ENCODE results near the gene MMP21.

MMP21 gene, protein sequence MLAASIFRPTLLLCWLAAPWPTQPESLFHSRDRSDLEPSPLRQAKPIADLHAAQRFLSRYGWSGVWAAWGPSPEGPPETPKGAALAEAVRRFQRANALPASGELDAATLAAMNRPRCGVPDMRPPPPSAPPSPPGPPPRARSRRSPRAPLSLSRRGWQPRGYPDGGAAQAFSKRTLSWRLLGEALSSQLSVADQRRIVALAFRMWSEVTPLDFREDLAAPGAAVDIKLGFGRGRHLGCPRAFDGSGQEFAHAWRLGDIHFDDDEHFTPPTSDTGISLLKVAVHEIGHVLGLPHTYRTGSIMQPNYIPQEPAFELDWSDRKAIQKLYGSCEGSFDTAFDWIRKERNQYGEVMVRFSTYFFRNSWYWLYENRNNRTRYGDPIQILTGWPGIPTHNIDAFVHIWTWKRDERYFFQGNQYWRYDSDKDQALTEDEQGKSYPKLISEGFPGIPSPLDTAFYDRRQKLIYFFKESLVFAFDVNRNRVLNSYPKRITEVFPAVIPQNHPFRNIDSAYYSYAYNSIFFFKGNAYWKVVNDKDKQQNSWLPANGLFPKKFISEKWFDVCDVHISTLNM

DNA sequence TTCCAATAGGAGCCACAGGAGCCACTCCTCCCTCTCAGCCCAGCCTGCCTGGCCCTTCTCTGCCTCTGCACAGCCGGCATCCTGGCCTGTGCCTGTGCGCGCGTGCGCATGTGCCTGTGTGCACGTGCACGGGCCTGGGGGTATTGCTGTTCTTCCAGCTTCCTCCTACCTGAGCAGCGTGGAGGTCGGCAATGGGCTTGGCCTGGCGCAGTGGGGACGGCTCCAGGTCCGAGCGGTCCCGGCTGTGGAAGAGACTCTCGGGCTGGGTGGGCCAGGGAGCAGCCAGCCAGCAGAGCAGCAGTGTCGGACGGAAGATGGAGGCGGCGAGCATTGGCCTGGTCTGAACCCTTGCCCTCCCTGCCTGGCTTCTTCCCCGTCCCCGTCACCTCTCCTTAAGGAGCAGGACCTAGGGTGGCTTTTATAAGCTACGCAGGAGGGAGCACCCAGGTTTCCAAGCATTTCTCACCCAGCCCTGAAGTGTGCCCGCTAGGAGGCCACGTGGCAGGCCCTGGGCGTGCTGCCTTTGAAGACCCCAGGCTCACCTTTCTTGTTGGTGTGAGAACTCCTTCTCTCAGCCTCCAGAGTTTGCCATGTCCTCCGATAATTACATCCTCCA is at the start of gene MMP21:
Gene MMP21, minus strand, starts transcription at position 331 of the 616 bp plus-strand sequence. Its CDS starts 0 bp downstream, at position 331.
- DNase-seq: no peak

DNA sequence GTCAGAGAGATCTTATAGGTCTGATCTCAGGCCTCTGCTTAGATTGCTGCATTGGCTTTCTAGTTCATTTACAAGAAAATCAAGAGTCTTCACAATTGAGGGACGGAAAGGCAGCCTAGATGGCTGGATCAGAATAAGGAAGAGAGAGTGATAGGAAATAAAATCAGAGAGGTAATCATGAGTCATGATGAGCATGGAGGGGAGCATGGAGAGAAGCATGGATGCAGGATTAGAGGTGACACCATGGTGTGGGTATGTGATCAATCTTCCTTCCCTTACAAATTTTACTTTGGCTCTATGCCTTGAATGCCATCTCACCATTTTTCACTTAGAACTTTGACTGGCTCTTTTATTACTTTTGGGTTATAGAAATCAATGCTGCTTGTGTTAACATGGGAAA is 49.1 kb upstream of the MMP21 start:
- no peak for DNase-seq

DNA sequence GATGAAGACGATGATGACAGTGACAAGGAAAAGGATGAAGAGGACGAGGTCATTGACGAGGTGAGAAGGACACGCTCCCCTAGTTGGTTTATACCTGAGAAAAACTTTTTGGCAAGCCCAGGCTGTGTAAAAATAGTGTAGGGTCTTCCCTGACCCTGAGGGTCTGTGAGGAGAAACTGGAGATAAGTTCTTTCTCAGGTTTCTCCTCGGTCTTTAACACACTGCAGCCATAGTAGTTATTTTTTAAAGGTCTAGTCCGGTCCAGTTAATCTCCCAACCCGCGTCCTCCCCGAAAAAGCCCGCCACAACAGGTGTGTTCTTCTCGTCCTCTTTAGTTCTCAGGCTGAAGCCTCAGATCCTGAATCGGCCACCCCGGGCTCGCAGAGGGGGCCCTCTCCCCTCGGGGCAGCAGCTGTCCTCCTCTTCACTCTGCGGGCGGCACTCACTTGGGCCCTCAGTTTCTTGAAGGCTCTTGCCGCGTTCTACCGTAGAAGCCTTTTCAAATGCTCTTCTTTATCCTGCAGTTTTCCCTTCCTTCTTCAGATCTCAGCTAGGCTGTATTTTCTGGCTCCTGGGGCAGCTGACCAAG is 48.1 kb upstream of the MMP21 start:
- no peak for DNase-seq

DNA sequence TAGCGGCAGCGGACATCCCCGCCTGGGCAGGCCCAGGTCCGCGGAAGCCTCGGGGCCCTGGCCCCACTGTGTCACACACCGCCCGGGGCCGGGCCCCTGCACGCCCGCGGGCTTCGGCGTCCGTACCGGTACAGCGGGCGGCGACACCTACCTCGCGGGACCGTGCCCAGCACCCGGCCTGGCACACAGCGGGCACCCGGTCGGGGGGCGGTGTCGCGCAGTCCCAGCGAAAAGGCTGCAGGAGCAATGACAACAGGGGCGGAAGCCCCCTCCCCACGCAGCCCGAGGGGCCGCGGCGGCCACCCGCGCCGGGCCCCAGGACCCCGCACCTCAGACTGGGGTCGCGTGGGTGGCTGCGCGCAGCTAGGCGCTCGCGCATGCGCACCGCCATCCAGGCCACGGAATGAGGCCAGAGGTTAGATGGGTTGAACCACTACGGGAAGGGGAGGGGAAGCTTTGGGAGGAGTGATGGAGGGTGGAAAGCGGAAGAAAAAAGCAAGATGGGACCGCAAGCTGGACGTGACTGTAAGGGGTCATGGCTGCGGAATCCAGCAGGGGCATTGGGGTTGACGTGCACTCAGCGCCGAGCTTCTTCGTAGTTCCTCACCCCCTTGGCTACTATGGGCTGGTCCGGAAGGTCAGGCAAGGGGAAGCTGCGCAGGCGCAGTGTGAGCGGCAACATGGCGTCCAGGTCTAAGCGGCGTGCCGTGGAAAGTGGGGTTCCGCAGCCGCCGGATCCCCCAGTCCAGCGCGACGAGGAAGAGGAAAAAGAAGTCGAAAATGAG is 47.4 kb upstream of the MMP21 start, which contains the start of the genes BCCIP and UROS:
Gene BCCIP, plus strand, starts transcription at position 669 of the 785 bp plus-strand sequence. Its CDS starts 12 bp downstream, at position 681.
Gene UROS, minus strand, starts transcription at position 381 of the 785 bp plus-strand sequence. CDS start 6,759 bp downstream, outside the sequence.
- peak; percentile 66 for DNase-seq

DNA sequence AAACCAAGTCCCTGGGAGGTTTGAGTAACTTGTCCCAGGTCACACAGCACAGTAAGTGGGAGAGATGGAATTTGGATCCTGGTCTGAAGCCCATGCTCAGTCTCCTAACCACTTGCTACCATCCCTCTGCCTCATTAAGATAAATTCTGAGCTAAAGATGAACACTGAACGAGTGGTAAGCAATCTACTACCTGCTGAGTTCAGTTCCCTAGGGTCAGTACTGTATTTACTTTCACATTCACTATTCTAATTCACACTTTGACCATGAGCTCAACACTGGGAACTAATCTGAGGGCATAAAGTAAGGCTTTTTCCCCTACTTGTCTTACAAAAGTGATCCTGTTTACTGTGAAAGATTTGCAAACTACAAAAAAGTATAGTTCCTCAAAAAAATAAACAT is 45.1 kb upstream of the MMP21 start:
- no peak for DNase-seq

DNA sequence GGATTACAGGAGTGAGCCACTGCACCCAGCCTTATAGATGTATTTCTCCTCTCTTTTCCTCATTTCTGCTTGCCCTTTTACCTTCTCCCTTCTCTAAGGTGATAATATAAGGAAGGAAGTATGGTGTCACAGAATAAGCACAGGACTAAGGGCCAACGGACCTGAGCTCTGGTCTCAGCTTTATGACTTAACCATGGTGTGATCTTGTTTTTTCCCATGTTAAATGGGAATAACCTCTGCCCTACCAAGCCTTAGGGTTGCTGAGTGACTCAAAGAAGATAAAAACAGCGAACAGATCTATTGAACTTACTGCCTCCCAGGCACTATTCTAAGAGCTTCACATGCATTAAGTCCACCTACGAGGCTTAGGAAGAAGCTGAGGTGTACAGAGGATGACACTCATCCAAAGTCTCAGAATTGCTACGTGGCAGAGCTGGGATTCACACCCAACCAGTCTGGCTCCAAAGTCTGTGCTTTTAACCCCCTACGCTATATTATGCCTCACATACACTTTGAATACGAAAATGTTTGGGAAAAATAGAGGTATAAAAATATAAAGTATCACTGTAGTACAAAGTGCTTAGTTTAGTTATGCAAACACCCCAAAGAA is 41.8 kb upstream of the MMP21 start:
- DNase-seq: no peak

DNA sequence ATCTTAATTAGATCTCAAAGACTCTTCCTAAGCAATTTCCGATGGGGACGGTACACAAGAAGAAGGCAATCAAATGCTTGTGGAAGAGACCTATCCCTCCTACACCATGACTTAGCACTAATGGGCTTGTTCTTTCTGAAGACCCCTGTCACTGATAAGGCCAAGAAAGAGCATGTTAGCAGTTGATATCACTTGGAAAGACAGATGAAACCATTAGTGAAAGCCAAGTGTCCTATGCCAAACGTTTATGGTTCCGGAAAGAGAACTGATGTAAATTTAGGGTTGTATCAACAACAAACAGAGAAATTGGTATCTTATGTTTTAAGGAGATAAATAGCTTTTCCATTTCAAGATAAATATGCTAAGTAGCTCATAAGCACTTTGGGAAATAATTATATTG is 40.9 kb upstream of the MMP21 start:
- no peak for DNase-seq

DNA sequence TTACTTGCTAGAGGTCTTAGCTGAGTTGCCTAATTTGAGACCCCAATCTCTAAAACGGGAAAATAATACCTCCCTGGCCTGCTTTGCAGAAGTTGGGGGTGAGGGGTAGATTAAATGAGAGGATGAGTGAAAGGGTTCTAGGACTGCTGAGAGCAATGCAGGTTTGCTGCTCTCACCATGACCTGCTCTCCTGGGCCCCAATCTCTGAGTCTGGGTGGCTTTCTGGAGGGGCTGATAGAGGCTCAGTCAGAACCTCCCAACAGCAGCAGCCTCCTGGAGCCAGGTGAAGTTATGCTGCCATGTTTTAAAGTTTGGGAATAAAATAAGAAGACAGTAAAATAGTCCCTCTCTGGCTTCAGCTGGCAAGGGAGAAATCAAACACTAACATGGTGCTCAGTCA is 40.1 kb upstream of the MMP21 start:
- DNase-seq: no peak

DNA sequence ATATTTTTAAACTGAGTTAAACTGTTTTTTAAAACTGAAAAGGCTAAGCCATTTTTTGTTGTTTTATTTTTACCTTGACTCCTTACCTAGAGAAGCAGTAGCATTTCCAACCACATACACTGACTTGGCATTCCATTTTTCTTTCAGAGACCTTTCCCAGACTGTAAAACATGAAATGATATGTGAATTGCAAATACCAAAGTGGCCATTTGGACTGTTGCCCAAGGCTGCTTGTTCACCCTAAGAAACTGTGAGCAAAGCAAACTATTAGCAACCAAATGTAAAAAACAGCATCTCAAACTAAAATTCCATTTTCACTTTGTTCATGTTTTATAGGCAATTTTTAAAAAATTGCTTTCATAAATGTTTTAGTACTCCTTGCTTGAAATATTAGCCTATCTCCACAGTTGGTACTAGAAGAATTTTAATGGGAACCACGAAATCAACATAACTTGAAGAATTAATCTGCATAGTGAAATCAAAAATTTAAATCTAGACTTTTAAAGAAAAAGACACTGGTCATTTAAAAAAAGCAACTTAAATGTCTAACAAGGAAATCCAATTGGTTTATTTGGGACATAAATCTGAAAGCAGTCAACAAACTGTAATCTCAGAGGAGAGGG is 36.6 kb upstream of the MMP21 start:
- DNase-seq: no peak

DNA sequence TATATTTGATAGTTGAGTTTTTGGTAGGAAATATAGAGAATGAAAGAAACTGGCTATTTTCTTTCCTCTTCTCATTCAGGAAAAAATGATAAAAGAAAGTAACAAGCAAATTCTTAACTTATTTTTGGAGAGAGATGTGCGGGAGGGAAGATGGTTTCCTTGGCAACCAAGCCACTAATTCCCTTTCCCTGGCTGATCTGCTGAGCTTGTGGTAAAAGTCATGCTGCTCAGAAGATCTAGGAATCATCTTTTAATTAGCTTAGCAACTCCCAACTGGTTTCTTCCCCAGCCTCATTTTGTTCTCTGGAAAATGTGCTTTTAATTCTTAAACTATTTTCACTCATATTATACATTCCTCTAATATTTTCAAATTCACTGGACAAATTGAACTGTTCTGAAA is 35.6 kb upstream of the MMP21 start:
- DNase-seq: no peak

DNA sequence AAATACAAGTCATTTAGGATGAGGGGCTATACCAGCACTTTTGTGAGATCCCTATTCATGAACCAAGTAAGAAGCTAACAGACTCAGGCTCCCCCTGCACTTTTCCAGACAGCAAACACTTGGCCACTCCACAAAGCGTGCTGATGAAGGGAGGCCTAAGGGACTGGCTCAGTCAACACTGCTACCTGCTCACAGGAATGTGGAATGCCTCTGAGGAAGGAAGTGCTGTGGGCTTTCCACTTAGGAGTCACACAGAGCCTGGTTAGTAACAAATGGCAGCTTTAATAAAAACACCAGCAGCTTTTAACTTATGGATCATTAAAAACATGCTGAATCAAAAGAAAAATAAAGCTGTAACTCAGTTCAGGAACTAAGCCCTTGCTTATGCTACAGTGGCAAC is 32.4 kb upstream of the MMP21 start:
- no peak for DNase-seq

DNA sequence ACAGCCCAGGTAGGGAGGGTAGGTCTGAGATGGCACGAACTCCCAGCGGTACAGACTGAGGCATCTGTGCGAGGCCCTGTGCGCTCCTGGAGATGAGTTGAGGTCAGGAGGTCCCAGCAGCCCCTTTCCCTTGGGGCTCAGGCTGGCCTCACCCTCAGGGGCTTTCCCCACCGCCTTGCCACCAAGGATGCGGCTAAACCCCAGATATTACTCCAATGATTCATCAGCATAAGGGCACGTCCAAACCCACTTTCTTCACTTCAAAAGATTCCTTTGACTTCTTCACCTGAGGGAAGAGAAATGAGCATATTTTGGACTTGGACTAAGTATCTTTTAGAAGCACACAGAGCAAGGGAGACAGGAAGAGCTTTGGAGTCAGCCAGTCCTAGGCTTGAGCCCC is 27.1 kb upstream of the MMP21 start:
- DNase-seq: no peak

DNA sequence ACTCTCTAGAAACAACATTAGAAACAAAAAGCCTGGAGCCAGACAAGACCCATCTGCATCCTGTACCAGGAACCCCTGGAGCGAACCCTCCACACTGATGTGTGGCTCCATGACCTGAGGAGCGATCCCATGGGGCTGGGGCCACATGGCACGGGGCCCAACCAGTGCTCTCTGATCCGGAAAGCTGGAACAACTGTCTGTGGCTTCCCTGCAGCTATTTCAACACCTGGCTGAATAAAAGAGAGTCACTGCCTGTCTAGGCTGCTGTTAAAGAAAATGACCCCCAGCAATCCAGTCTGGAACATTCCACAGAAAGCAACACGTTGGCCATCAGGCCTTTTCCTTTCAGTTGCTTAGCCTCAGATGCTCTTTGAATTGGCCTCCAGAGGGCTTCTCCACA is 26.5 kb upstream of the MMP21 start:
- DNase-seq: no peak

DNA sequence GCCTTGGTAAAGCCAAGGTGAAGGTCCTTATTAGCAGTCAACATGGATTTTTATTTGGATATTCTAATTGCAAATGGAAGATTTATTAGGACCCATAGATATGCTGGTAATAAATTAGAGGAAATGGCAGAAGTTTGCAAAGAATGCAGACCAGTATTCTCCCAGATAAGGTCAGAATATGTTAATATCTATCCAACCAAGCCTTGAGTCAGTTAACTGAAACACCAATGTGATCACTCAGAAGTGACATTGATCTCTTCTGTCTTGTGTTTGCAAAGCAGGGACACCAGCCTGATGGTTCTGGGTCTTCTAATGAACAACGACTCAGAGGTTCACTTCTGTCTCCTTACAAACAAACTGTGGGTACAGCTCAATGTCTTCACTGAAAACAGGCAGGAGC is 26.0 kb upstream of the MMP21 start:
- DNase-seq: no peak

DNA sequence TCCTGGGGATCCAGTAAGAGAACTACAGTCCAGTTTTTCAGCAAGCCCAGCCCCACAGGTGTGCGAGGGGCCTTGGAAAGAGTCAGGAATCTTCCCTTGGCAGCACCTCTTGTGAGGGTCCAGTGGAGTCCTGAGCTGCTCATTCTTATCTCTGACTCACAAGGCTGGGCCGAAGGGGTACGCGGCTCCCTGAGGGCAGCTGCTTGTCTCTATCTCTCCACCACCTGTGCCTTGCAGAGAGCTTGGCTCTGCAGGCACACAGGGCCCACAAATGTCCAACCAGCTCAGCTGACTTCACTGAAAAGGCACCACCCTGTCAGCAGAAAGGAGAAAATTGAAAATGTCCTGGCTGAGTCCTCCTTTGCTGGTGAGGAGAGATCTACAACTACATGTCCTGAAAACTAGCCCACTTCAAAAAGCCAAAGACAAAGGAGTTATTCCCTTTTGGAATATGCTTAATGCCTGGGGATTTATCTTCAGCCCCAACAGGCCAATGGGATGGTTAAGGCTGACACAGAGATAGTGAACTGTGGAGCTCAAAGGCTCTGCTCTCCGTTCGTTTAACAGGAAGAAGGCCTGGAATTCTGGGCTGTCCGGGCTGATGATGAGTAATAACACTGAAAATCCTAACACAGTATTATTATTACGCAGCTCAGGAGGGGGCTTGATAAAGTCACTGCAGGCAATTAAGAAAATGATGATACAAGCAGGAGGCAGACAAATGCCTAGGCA is 24.0 kb upstream of the MMP21 start:
- no peak for DNase-seq

DNA sequence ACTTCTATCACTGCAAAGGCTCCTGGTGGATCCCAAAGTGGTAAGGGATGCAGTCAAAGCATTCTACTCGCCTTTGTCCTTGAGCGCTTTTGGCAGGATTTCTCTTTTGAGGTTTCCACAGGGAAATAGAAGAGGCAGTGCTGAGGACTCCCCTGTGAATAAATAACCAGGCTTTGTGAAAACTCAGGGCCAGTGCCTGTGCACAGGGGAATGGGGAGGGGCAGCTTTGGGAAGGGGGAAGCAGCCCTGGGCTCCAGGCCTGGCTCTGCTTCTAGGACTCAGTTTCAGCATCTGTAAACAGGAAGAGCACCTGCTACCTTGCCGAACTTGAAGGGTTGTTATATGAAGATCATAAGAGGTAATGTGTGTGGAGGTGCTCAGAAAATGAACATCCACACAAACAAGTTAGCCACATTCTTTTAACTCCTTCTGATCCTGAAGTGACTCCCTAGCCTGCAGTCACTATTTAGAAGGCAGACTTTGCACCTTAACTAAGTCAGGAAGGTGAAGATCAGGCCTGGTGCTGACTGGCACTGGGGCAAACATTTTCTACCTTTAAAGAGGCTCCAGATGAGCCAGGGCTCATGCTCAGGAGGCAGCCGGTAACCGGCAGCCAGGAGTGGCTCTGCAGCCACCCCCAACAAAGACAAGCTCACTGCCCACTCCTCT is 22.5 kb upstream of the MMP21 start:
- no peak for DNase-seq

DNA sequence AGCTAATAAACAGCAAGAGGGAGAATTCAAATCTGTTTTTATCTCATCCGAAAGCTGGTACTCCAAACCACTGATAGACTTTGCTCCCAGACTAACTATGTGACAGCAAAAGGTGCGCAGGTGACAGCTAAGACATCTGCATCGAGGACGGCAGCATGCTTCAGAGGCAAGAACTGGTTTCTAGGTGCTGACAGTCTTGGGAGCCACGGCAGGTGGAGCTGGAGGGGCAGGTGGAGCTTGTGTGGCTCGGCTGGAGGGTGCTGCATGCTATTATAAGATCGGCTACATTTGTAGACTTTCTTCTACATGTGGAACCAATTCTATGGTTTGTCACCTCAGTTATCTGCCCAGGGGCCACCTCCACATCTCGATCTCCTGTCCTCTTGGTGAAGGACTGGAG is 21.8 kb upstream of the MMP21 start:
- DNase-seq: no peak

DNA sequence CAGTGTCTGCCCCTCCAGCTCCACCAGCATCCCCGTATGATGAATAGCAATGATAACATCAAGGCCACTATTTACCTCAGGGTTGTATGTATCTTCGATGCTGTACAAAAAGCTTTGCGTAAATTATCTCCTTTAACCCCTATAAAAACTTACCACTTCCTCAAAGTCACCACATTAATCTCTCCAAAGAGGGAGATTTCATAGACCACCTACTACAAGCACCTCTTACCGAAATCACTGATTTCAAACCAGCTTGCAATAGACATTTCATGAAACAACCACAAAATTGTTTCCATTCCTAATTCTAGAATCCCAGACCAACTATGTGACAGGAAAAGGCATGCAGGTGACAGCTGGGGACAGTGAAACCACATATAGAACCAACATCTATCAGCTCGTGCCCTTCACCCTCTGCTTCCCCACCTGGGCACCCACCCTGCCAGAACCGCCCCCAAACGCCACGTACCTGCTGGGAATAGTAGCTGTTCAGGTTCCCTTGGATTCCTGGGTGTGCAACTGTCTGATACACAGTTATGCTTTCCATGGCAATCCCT is 20.1 kb upstream of the MMP21 start:
- no peak for DNase-seq

DNA sequence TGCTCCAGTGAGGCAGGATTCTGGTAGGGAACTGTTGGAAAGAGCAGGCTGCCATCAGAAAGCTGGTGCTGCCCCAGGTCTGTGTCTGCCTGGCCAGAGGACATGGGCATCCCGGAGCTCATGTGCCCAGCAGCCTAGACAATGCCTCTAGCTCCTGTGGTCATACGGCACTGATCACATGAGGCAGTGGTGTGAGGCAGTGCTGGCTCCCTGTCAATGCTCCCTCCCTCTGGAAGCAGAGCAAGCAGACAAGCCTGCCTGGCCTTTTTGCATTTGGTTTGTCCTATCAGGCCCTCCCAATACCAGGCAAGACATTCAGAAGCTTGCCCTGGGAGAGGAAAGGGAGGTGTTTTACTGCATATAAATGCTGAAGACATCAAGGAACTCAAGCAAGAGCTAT is 19.5 kb upstream of the MMP21 start:
- no peak for DNase-seq

Data from NCI-H774 (cell line).